DND-41 (cell line): ENCODE data around the gene MYCT1.

ENCODE experiments used
- ATAC-seq: fragments of 200-7000 bp; cut with Tn5 transposase; 3 replicates; pipeline ENCODE4 v1.9.1; 2021; ENCODE audit warnings: low read depth; ENCODE audit not compliant: insufficient read depth
- DNase-seq: peaks from one replicate; pipeline ENCODE4 v3.0.0-alpha.2; 2020
- H2AFZ ChIP-seq: 2 replicates; pipeline ENCODE4 v1.6.0; 2012; ENCODE audit warnings: low read depth, low read length
- H3K27ac ChIP-seq: 2 replicates; pipeline ENCODE4 v1.5.1; 2012; ENCODE audit warnings: low read length, inconsistent platforms
- H3K27me3 ChIP-seq: fragments of 200-600 bp; sonication (generic); 2 replicates; pipeline ENCODE4 v1.6.0; 2012; ENCODE audit warnings: low read length, mild to moderate bottlenecking, inconsistent platforms; ENCODE audit not compliant: insufficient read depth, poor library complexity
- H3K36me3 ChIP-seq: 2 replicates; pipeline ENCODE4 v1.5.1; 2012; ENCODE audit warnings: low read length, inconsistent platforms; ENCODE audit not compliant: insufficient read depth
- H3K4me1 ChIP-seq: 2 replicates; pipeline ENCODE4 v1.5.1; 2012; ENCODE audit warnings: mild to moderate bottlenecking, low read length; ENCODE audit not compliant: insufficient read depth
- H3K4me2 ChIP-seq: 2 replicates; pipeline ENCODE4 v1.6.0; 2012; ENCODE audit warnings: mild to moderate bottlenecking, moderate library complexity, low read length, inconsistent platforms; ENCODE audit not compliant: insufficient read depth
- H3K4me3 ChIP-seq, 2 experiments: fragments of 200-600 bp in 1 of 2; shearing (Covaris generic) in 1 of 2; 2 replicates each; pipeline ENCODE4 v1.5.1; 2012 to 2016; ENCODE audit warnings: inconsistent platforms in 2 of 2, low read length in 2 of 2, mild to moderate bottlenecking in 2 of 2, low read depth in 1 of 2, moderate library complexity in 1 of 2
- H3K79me2 ChIP-seq: 2 replicates; pipeline ENCODE4 v1.6.0; 2012; ENCODE audit warnings: low read length, inconsistent platforms; ENCODE audit not compliant: insufficient read depth
- H3K9ac ChIP-seq: 2 replicates; pipeline ENCODE4 v1.6.0; 2012; ENCODE audit warnings: low read depth, mild to moderate bottlenecking, inconsistent platforms, low read length, moderate library complexity
- H3K9me3 ChIP-seq: 2 replicates; pipeline ENCODE4 v1.5.1; 2012; ENCODE audit warnings: low read length, moderate library complexity, mild to moderate bottlenecking, inconsistent platforms; ENCODE audit not compliant: insufficient read depth, severe bottlenecking
- H4K20me1 ChIP-seq: 2 replicates; pipeline ENCODE4 v1.6.0; 2012; ENCODE audit warnings: low read length; ENCODE audit not compliant: insufficient read depth
- CTCF ChIP-seq: IDR thresholded peaks from 2 replicates; pipeline ENCODE4 v1.5.1; 2012; ENCODE audit warnings: borderline replicate concordance, low read length, moderate library complexity, mild to moderate bottlenecking; ENCODE audit not compliant: poor library complexity, severe bottlenecking; ENCODE audit errors: extremely low read depth
- EZH2 ChIP-seq: IDR thresholded peaks from 3 replicates; pipeline ENCODE4 v1.6.1; 2012; ENCODE audit warnings: borderline replicate concordance, low read depth, mild to moderate bottlenecking, moderate library complexity, low read length, inconsistent platforms; ENCODE audit not compliant: severe bottlenecking

The MYCT1 gene

DNA sequence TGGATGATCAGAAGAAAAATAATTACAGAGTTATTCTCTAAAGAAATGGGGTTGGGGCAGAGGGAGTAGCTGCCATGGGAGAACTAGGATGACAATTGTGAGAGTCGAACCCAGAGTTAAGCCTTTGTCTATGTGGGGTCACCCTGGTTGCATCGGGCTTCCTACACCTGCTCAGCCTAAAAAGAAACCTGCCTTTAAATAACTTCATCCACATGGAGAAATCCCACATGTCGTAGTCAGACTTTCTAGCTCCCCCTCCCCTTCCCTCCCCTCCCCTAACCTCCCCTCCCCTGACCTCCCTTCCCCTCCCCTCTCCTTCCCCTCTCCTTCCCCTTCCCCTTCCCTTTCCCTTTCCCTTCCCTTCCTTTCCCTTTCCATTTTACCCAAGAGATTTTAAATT, 67.6 kb downstream of the MYCT1 start:
- Histone ChIP-seq H3K9ac (no peak overlapping the region), H2AFZ (no peak overlapping the region), H3K9me3 (no peaks in the 10 kb centered on the region), H3K27me3 (no peaks in the 10 kb centered on the region), H4K20me1 (no peaks in the 10 kb centered on the region), H3K4me1 (no peaks in the 10 kb centered on the region), H3K36me3 (no peaks in the 10 kb centered on the region), H3K79me2 (no peaks in the 10 kb centered on the region), H3K4me3 (no peak overlapping the region), H3K4me2 (no peak overlapping the region), H3K27ac (no peak overlapping the region)
- TF ChIP-seq EZH2, result no peak
- no peak for TF ChIP-seq CTCF
- no peak for ATAC-seq
- DNase-seq, result no peak

GRCh38 chr6:152769159-152769558, 71.5 kb downstream of the MYCT1 start:
- H3K9me3 ChIP-seq, result no peaks in the 10 kb centered on the region
- H3K4me1 ChIP-seq, result no peaks in the 10 kb centered on the region
- no peak for ATAC-seq
- H3K4me2 ChIP-seq, result no peak overlapping the region
- no peak overlapping the region for H2AFZ ChIP-seq
- no peaks in the 10 kb centered on the region for H4K20me1 ChIP-seq
- no peak overlapping the region for H3K4me3 ChIP-seq
- TF ChIP-seq EZH2, result no peak
- TF ChIP-seq CTCF, result no peak
- H3K27ac ChIP-seq, result no peak overlapping the region
- H3K79me2 ChIP-seq, result no peaks in the 10 kb centered on the region
- no peaks in the 10 kb centered on the region for H3K27me3 ChIP-seq
- no peak overlapping the region for H3K9ac ChIP-seq
- no peak for DNase-seq
- H3K36me3 ChIP-seq, result no peaks in the 10 kb centered on the region

DNA sequence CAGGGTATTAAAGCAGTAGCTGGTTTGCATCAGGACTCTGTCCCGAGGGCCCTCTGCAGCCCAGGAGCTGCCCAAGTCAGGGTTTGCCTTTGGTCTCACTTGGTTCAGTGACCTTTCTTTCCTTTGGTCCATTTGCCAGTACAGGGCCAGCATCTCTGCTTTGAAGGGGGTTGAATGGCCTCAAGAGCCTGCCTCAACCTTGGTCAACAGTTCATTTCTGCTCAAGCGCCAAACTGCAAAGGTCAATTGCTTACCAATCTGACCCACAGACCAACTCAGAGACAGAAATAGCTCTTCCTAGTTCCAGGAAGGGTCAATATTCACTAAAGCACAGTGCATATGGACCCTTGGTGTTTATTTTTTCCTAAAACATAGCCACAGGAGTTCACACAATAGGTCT, 72.3 kb downstream of the MYCT1 start:
- TF ChIP-seq CTCF, result no peak
- TF ChIP-seq EZH2, result no peak
- DNase-seq (no peak), ATAC-seq (no peak)
- Histone ChIP-seq H3K27me3 (no peaks in the 10 kb centered on the region), H3K36me3 (no peaks in the 10 kb centered on the region), H3K27ac (no peak overlapping the region), H4K20me1 (no peaks in the 10 kb centered on the region), H3K4me1 (no peaks in the 10 kb centered on the region), H3K4me3 (no peak overlapping the region), H3K4me2 (no peak overlapping the region), H3K9ac (no peak overlapping the region), H3K79me2 (no peaks in the 10 kb centered on the region), H3K9me3 (no peaks in the 10 kb centered on the region), H2AFZ (no peak overlapping the region)
